Suppressor macrophage treated with lipopolysaccharide for 1 hour (primary cell): ENCODE data around the gene DXO.
"Not testable (repeated sequence)": the region's sequence is repeated elsewhere in the genome, so short reads cannot be mapped to it uniquely, and the experiment has no call there.

Source experiments
- DNase-seq, 3 donors: peaks; one replicate each; pipeline ENCODE4 v3.0.0-alpha.2; 2020 to 2022

Gene DXO

DNA sequence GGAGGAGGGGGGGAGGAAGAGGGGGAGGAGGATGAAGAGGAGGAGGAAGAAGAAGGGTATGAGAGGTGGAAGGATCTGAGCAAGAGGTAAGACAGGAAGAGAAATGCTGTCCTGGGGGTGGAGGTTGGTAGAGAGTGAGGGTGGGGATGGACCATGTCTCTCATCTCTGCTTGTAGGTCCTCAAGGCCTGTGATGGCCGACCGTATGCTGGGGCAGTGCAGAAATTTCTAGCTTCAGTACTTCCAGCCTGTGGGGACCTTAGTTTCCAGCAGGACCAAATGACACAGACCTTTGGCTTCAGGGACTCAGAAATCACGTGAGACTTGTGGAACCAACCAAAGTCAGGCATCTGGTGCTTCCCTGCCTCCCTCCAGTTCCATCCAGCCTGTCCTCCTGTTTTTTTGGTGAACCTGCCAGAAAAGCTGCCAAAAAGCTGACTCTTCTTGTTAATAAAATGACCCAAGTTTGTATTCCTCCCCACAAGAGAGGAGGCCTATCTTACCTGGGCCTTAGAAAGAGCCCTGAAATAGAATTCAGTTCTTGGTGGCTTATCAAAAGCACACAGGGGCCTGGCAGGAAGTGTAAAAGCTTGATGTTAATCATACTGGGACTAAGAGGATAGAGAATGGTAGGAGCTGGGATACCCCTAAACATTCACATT is 7.4 kb upstream of the DXO start:
- no peak for DNase-seq

DNA sequence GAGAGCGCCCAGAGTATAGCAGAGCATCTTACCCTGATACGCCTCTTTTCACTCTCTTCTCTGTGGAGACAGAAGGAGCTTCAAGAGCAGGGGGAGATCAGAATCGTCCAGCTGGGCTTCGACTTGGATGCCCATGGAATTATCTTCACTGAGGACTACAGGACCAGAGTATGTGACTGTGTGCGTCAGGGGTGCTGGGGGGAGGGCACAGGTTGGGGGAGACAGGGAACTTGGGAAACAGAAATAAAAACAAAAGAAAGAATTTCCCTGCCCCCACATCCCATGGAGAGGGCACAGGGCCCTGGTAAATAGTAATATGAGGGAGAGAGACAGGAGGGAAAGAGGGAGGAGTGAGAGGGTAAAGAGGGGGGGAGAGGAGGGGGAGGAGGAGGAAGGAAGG is 6.9 kb upstream of the DXO start:
- DNase-seq, result no peak

DNA sequence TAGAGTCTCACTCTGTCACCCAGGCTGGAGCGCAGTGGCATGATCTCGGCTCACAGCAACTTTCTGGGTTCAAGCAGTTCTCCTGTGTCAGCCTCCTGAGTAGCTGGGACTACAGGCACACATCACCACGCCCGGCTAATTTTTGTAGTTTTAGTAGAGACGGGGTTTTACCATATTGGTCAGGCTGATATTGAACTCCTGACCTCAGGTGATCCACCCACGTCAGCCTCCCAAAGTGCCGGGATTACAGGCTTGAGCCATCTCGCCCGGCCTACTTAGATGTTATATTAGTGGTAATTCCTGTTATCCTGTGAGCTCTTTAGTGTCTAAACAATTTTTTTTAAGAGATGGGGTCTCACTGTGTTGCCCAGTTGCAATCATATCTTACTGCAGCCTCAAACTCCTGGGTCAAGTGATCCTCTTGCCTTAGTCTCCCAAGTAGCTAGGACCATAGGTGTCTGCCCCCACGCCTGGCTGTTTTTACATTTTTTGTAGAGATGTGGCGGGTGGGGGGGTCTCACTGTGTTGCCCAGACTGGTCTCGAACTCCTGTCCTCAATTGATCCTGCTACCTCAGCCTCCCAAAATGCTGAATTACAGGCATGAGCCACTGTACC is 6.0 kb upstream of the DXO start:
- DNase-seq, result no peak

DNA sequence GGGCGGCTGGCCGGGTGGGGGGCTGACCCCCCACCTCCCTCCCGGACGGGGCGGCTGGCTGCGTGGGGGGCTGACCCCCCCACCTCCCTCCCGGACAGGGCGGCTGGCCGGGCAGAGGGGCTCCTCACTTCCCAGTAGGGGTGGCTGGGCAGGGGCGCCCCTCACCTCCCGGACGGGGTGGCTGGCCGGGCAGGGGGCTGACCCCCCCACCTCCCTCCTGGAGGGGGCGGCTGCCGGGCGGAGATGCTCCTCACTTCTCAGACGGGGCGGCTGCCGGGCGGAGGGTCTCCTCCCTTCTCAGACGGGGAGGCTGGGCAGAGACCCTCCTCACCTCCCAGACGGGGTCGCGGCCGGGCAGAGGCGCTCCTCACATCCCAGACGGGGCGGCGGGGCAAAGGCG is 4.1 kb upstream of the DXO start:
- DNase-seq, result not testable (repeated sequence)

DNA sequence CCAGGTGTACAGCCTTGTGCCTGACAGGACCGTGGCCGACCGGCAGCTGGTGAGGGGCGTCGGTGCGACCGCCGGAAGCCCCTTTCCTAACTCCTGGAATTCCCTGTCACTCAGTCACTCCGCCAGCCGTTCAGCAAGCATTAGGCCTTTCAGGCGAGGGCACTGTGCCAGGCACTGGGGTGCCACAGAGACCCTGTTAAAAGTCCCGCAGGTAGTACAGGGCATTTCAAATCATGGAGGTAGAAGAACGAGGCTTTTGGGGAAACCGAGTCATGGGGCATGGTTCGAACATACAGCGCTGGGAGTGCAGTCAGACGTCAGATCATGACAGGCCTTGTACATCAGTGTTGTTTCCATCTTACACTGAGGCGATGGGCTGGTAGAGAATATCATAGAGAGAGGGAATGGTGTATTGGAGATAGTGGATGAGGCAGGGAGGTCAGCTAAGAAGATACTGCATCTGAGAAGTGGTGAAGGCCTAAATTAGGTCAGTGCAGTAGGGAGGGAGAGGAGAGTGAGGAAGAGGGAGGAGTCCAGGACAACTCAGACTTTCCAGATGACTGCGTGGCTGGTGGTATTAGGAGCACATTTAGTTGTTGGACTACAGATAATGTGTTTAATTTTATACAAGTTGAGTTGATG is 892 bp upstream of the DXO start:
- peak; percentile 44 to 68 (median 60) for DNase-seq

DNA sequence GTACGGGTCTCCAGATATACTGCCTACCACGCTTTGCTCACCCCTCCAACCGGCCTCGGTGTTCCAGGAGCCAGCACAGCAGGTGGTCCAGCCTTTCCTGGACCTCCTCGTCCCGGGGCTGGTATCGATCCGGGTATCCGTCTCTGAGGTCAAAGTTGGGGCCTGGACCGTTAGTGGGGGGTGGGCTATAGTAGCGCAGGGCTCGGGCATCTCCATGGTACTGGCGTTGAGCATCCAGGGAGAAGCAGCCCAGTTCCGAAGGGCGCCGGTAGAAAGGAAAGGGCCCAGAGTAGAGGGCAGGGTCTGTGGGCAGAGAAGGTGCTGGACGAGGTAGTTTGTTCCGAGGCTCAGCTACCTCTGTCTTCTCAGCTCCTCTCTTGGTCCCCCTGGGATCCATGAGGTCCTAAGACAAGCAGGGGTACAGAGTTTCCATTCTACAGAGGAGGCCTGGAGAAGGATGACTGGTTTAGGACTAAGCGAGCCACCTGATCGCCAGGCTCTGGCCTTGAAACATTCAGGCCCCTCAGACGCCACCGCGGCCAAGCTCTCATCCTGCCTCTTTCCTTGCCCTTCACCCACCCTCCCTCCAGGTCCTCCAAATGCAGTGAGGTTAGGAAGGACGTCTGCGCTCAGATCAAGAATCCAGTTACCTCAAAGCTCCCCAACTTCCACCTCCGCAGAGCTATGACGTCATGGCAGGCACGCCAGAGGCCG is 502 bp downstream of the DXO start:
- DNase-seq, result no peak

DNA sequence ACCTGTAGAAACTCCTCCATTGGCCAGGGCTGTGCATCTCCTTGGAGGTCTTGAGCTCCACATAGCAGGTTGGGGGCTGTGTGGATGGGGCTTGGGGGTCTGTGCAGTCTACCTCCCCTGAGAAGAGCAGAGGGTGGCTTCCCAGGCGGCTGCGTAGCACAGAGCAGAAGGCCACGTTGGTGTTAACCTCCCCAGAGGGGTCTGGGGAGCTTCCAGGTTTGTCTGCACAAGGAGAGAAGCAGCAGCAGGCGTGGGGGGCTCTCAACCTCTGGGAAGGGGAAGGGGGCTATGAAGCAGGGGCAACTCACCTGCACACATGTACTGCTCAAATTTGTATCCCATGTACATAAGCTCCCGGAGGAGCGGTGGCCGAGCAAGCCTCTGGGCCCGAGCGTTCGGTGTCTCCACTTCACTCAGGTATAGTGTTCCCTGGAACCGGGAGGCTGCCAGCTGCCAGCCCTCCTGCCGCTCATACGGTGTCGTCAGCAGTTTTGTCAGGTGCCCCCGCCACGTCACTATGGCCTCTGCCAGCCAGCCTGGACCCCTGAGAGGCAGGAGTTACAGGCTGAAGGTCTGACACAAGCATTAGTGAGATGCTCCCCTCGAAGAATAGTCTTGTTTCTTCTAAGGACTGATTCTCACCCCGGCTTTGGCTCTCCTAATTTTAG is 1.2 kb downstream of the DXO start:
- no peak for DNase-seq

DNA sequence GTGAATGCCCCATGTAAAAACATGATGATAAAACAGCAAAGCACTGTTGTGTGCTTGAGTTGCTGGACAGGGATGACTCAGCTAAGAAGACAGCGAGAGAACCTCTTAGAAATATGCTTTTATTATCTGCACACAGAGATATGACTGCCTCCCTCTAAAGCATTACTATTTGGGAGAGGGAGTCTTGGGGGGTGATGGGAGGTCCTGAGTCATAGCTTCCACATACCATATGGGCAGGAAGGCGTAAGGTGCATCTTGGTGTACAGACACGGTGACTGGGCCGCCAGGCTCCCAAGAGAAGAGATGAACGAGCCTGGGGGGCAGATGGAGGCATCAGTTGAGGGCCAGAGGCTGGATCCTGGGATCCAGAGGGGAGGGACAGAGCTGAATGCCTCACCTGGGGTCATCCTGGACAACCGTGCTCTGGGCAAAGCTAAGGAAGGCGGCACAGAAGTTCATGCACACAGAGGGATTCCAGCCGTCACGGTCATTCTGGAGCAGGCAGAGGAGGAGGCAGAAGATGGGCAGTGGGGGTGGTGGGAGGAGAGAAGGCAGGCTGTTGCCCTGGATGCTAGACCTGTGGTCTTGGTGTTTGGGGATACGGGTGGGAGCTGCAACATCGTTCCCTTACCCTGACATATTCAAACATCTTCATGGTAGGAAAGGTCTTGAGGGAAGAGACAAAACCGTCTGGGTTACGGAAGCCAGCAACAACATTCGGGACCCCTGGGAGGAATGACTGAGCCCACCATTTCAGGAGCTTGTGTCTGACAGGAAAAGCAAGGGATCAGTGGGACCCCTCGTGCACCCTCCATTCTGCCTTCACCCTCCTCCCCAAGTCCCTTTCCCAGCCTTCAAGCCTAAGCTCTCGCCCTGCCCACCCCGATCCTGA is 2.0 kb downstream of the DXO start:
- DNase-seq, result no peak

DNA sequence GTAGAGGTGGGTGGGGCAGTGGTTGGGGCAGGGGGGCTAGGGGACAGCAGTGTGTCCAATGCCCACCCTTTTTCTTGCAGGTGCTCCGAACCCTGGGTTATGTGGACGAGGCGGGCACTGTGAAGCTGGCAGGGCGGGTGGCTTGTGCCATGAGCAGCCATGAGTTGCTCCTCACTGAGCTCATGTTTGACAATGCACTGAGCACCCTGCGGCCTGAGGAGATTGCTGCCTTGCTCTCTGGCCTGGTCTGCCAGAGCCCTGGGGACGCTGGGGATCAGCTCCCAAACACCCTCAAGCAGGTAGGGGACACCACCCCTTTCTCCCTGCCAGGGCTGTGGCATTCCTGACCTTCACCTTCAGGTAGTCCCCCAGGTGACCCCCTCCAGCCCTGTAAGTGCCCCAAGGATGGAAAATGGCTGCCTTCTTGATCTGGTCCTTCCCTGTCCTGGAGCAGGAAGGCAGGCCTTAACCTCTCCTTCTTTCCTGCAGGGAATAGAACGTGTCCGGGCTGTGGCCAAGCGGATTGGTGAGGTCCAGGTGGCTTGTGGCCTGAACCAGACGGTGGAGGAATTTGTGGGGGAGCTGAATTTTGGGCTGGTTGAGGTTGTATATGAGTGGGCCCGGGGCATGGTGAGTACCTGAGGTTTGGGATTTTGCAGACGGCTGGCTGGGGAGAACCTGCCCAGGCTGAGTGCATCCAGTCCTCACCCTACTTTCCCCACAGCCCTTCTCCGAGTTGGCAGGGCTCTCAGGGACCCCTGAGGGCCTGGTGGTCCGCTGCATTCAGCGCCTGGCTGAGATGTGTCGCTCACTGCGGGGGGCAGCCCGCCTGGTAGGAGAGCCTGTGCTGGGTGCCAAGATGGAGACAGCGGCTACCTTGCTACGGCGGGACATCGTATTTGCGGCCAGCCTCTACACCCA is 2.9 kb downstream of the DXO start:
- no peak for DNase-seq

DNA sequence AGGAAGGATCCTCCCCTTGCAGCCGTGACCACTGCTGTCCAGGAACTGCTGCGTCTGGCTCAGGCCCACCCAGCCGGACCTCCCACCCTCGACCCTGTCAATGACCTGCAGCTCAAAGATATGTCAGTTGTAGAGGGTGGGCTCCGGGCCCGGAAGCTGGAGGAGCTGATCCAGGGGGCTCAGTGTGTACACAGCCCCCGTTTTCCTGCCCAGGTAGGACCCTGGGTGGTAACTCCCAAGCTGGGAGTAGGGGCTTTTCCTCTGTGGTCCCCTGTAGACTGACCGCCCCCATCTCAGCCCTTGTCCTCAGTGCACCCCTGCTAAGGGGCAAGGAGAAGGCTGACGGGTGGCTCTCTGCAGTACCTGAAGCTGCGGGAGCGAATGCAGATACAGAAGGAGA is 3.6 kb downstream of the DXO start:
- no peak for DNase-seq

DNA sequence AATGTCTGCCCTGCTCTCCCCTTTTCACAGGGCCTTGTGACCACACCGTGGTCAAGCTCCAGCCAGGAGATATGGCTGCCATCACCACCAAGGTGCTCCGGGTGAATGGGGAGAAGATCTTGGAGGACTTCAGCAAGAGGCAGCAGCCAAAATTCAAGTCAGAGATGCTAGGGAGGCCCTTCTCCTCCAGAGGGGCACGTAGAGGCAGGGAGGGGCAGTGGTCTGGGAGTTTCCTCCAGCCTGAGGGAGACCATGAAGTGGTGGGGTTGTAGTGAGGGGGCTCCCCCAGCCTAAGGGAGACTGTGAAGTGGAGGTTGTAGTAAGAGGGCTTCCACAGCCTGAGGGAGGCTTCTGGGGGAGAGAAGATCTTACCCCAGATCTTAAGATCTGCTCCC is 4.0 kb downstream of the DXO start:
- no peak for DNase-seq

DNA sequence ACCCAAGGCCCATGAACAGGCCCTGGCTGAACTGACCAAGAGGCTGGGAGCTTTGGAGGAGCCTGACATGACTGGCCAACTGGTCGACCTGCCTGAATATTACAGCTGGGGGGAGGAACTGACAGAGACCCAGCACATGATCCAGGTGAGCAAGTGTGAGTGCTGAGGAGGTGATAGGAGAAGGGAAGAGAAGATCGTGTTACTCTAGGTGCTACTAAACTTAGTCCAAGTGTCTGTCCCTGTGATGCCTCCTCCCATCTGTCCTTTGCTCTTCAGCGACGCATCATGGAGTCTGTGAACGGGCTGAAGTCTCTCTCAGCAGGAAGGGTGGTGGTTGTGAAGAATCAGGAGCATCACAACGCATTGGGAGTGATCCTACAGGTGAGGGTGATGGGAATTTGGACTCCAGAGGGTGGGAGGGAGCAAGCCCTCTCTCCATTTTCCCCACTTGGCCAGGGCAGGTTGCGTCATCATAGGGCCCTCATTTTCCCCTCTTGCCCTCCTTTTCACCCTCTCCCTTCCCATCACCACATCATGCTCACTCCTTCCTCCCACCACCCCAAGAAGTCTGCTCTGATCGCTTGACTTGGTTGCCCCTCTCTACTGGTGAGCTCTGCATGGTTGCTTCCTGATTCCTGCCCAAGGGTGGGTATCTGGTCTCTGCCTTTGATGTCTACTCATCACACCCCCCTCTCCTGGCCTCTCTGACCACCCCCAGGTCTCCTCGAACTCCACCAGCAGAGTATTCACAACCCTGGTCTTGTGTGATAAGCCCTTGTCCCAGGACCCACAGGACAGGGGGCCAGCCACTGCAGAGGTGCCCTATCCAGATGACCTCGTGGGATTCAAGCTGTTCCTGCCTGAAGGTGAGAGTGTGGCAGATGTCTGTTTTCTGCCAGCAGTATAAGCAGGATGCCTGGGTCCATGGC is 4.7 kb downstream of the DXO start:
- DNase-seq, result no peak

DNA sequence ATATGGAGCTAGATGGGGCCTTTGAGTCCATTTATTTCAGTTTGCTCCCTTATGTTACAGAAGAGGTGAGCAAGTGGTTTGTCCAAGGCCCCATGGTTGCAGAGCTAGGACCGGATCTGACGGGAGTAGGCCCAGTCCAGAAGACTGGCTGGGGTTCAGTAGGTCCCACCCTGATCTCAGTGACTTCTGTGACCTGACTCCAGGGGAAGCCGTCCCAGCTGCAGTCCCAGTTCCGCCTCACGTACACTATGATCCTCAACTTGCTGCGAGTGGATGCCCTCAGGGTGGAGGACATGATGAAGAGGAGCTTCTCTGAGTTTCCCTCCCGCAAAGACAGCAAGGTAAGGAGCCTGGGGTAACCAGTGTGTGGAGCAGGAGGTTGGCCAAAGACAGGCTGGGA is 5.4 kb downstream of the DXO start:
- DNase-seq, result no peak

DNA sequence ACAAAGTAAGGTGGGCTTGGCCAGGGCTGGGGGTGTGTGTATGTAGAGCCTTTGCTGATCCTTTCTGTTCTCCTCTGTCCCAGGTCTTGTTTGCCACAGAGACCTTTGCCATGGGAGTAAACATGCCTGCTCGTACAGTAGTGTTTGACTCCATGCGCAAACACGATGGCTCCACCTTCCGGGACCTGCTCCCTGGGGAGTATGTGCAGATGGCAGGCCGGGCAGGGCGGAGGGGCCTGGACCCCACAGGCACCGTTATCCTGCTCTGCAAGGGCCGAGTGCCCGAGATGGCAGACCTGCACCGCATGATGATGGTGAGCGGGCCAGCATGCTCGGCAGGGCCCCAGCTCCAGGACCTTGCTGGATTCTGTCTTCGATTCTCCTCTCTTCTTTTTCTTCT is 6.2 kb downstream of the DXO start:
- no peak for DNase-seq

DNA sequence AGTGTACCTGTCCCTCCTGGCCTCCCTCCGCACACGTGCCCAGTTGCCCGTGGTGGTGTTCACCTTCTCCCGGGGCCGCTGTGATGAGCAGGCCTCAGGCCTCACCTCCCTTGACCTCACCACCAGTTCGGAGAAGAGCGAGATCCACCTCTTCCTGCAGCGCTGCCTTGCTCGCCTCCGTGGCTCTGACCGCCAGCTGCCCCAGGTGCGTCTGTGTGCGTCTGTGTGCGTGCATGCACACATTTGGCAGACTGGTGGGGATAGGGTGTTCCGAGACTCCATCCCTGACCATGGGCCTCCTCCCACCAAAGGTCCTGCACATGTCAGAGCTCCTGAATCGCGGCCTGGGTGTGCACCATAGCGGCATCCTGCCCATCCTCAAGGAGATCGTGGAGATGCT is 8.0 kb downstream of the DXO start:
- DNase-seq, result no peak

DNA sequence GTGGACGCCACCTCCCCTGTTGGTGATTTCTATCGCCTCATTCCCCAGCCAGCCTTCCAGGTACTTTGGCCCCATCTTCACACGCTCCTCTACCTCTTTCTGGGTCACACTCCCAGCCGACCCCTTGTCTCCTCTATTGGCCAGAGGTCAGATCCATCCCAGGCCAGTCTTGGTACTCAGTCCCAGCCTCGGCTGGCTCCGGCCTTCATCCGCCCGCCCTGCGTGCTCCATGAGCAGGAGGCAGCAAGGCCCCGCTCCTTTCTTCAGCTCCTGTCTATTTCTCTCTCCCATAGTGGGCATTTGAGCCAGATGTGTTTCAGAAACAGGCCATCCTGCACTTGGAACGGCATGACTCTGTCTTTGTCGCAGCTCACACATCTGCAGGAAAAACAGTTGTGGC is 10.3 kb downstream of the DXO start:
- DNase-seq, result no peak

DNA sequence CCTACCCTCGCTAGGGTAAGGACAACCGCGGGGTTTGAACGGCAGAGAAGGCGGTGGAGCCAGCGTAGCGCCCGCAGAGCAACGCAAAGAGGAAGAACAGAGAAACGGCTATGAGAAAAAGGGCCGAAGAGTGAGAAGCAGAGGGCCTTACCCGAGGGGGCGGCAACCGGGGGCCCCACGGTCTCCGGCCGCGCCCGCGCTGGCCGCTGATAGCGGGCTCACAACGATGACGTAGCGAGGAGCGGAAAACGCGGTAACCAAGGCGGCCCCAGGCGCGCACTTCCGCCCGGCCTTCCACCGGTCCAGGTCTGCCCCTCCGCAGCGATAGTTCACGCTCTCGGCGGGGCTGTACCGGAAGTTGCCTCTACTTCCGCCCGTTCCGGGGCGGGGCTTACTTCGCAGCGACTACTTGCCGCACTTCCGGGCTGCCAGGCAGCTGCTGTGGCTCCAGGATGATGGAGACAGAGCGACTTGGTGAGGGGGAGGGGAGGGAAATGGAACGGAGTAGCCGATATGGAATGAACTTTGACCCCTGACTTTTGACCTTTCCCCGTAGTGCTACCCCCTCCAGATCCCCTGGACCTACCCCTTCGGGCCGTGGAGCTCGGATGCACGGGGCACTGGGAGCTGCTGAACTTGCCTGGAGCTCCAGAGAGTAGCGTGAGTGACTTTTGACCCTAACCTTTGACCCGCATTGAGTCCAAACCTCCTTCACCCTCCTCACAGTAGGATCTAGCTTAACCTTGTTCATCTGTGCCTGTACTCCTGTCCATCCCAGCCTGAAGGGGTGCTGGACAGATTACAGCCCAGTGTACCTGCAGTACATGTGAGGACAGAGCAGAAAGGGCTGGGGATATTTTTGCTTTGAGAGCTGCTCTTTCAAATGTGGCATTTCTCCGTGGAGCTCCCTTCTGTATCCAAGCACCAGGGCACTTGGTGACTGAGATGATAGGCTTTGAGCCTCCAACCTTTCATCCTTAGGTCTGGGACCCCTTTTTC is 12.9 kb downstream of the DXO start, which contains the start of the genes NELFE and SKIC2:
Gene NELFE, minus strand, starts transcription at position 231 of the 999 bp plus-strand sequence. CDS start 525 bp downstream, outside the sequence.
Gene SKIC2, plus strand, starts transcription at position 435 of the 999 bp plus-strand sequence. Its CDS starts 18 bp downstream, at position 453.
- DNase-seq, result peak; percentile 99 to 100 (median 99)

DNA sequence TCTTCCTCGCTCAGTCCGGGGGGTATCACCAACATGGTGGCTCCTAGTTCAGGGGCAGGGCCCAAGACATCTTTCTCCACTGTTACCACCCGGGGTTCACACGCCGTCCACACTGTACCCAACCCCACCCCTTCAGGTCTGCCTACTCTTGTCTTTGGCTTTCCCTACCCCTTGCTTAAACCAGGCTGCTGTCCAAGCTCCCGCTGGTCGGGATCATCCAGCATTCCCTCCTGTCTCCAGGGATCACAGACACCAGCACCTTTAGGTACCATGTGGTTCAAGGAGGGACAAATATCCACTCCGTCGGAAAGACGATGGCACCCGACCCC is 13.6 kb downstream of the DXO start:
- no peak for DNase-seq

DNA sequence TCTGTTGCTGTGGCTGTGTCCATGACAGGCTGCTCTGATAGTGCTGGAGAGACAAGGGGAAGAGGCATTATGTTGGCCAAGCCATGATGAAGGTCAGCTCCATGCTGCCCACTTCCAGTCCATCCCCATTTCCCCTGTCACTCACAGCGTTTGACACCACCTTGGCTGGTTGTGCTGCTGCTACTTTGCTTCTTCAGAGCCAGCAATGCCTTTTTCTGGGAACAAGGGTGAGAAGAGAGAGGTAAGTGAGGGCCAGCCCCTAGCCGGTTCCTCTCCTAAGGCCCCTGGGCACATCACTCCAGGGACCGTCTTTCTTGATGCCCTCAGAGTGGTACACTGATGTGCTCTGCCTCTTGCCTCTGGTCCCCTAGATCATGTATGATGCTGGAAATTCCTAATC is 15.1 kb downstream of the DXO start:
- no peak for DNase-seq
